Activated naive CD4-positive, alpha-beta T cell treated with anti-CD3 and anti-CD28 coated beads, Interleukin-2, amount 10 ng/mL, durations not matched to agents 7 days and 5 days (primary cell): ENCODE data around the gene NDUFS1.
"Not testable (repeated sequence)": the region's sequence is repeated elsewhere in the genome, so short reads cannot be mapped to it uniquely, and the experiment has no call there.

ENCODE experiments used
- CTCF ChIA-PET: fragments of 350-600 bp; sonication (Branson Sonifier 250); formaldehyde crosslinking; loops from one replicate; lab custom pipeline; 2021; ENCODE audit warnings: antibody characterized with exemption; lab: Charles Lee
- DNase-seq: peaks from one replicate; pipeline ENCODE4 v3.0.0-alpha.2; 2020
- H3K27ac Mint-ChIP-seq: one replicate; pipeline ENCODE4 v1.8.0; 2021; ENCODE audit warnings: mild to moderate bottlenecking, moderate library complexity, mixed read lengths
- H3K27me3 Mint-ChIP-seq: one replicate; pipeline ENCODE4 v1.8.0; 2021; ENCODE audit warnings: mild to moderate bottlenecking, mixed read lengths
- H3K36me3 Mint-ChIP-seq: one replicate; pipeline ENCODE4 v1.8.0; 2021; ENCODE audit warnings: mixed read lengths
- H3K4me1 Mint-ChIP-seq: one replicate; pipeline ENCODE4 v1.8.0; 2021; ENCODE audit warnings: mixed read lengths
- H3K4me3 Mint-ChIP-seq: one replicate; pipeline ENCODE4 v1.8.0; 2021; ENCODE audit warnings: mild to moderate bottlenecking, moderate library complexity, mixed read lengths
- H3K9me3 Mint-ChIP-seq: one replicate; pipeline ENCODE4 v1.8.0; 2021; ENCODE audit warnings: mixed read lengths

Gene NDUFS1

DNA sequence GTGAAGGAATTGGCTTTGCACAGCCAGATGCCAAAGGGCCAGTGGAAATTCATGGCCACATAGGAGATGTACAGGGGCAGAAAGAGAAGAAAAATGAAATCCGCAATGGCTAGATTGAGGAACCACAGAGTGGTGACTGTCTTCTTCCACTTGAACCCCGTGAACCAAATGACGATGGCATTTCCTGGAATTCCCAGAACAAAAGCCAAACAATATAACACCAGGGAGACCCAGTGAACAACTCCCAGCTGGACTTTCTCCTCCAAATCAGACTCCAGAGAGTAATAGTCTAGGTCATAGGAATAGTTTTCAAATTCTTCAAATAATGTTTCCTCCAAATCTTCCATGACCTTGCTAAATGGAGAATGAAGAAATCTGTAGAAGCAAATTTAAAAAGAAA, 17.7 kb upstream of the NDUFS1 start:
- Mint-ChIP-seq H3K27me3 (no peaks in the 10 kb centered on the region), H3K36me3 (no peaks in the 10 kb centered on the region), H3K4me3 (no peak overlapping the region), H3K4me1 (no peaks in the 10 kb centered on the region), H3K9me3 (no peaks in the 10 kb centered on the region), H3K27ac (no peak overlapping the region)
- CTCF ChIA-PET: no interaction called here
- DNase-seq: no peak

DNA sequence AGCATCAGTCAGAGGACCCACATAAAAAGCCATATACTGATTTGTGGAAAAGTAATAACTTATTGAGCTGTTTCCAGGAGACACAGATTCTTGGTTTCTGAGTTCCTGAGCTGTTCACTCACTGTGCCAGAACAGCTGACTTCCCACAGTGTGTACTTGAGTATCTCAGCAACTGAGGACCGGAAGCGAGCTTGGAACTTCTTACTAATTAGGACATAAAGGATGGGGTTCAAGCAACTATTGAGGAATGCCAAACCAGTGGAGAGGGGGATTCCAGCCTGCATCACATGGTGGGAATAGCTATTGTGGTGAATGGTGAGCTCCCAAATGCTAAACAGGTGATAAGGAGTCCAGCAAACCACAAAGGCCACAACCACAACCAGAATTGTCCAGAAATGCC, 16.9 kb upstream of the NDUFS1 start:
- CTCF ChIA-PET: no interaction called here

DNA sequence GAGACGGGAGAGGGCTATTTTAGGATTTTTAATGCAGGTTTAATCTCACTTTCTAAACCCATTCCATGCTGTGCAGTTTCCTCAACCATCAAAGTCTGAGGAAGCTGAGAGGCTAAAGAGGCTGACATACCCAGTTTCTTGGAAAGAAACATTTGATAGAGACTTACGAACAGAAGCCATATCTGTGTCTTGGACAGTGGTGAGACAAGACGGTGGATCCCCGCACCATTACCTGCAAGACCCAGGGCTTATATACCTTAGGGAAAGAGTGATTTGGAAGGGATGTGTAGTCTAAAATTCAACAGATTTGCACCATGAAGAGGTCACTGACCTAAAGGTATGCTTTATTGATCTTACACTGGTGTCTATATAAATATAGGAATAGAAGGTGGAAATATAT, 13.9 kb upstream of the NDUFS1 start:
- Mint-ChIP-seq H3K27me3 (no peaks in the 10 kb centered on the region), H3K4me1 (no peaks in the 10 kb centered on the region)
- CTCF ChIA-PET: no interaction called here

More for the DNA sequence above, 16.9 kb upstream of the NDUFS1 start:
- Mint-ChIP-seq H3K27me3 (no peaks in the 10 kb centered on the region), H3K36me3 (no peaks in the 10 kb centered on the region), H3K27ac (no peak overlapping the region), H3K9me3 (no peaks in the 10 kb centered on the region), H3K4me3 (no peak overlapping the region), H3K4me1 (no peaks in the 10 kb centered on the region)
- DNase-seq: no peak

DNA sequence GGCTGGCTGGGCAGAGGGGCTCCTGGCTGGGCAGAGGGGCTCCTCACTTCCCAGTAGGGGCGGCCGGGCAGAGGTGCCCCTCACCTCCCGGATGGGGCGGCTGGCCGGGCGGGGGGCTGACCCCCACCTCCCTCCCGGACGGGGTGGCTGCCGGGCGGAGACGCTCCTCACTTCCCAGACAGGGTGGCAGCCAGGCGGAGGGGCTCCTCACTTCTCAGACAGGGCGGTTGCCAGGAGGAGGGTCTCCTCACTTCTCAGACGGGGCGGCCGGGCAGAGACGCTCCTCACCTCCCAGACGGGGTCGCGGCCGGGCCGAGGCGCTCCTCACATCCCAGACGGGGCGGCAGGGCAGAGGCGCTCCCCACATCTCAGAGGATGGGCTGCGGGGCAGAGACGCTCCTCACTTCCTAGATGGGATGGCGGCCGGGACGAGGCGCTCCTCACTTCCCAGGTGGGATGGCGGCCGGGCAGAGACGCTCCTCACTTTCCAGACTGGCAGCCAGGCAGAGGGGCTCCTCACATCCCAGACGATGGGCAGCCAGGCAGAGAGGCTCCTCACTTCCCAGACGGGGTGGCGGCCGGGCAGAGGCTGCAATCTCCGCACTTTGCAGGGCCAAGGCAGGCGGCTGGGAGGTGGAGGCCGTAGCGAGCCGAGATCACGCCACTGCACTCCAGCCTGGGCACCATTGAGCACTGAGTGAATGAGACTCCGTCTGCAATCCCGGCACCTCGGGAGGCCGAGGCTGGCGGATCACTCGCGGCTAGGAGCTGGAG, 12.6 kb upstream of the NDUFS1 start:
- H3K4me3 Mint-ChIP-seq, CTCF ChIA-PET, H3K9me3 Mint-ChIP-seq, DNase-seq, H3K27me3 Mint-ChIP-seq, H3K27ac Mint-ChIP-seq, H3K4me1 Mint-ChIP-seq: not testable (repeated sequence)
- peaks cover 11% of the 10 kb centered on the region for H3K36me3 Mint-ChIP-seq

More for the DNA sequence above, 13.9 kb upstream of the NDUFS1 start:
- no peak overlapping the region for H3K27ac Mint-ChIP-seq
- no peaks in the 10 kb centered on the region for H3K9me3 Mint-ChIP-seq
- no peak overlapping the region for H3K4me3 Mint-ChIP-seq
- H3K36me3 Mint-ChIP-seq: peaks cover 6% of the 10 kb centered on the region
- no peak for DNase-seq

DNA sequence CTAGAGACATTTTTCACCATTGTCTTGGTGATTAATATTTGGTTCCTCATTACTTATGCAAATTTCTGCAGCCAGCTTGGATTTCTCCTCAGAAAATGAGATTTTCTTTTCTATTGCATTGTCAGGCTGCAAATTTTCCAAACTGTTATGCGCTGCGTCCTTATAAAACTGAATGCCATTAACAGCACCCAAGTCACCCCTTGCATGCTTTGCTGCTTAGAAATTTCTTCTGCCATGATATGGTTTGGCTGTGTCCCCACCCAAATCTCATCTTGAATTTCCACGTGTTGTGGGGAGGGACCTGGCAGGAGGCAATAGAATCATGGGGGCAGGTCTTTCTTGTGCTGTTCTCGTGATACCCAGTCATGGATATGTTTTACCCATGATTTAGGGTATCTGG, 9.0 kb upstream of the NDUFS1 start:
- H3K9me3 Mint-ChIP-seq, DNase-seq, H3K27ac Mint-ChIP-seq, H3K4me3 Mint-ChIP-seq, CTCF ChIA-PET, H3K4me1 Mint-ChIP-seq, H3K27me3 Mint-ChIP-seq: not testable (repeated sequence)
- H3K36me3 Mint-ChIP-seq: peaks cover 22% of the 10 kb centered on the region

DNA sequence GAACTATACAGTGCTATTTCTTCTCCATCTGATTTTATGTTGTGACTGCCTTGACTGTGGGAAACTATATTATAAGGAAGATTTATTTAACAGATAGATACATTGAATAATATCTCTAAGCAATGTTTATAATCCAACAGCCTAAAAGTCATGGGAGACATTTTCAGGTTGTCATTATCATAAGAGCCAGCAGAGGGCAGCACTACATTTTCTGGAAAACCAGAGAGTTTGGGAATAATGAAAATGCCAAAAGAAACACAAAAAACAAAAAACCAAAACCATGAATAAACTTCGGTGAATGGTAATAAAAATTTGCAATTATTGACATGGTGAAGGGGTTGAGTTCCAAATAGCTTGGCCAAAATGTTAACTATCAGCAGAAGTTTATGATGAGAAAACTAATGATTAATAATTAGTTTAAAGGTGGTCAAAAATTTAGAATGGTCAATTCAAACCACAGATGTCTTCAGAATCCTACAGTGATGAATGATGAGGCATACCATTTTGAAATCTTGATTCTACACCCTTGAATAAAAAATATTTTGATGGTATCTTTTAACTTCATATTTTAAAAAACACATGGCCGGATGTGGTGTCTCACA, 5.1 kb upstream of the NDUFS1 start:
- Mint-ChIP-seq H3K9me3 (no peaks in the 10 kb centered on the region), H3K36me3 (peaks cover 49% of the 10 kb centered on the region), H3K4me1 (peaks cover 34% of the 10 kb centered on the region), H3K4me3 (no peak overlapping the region), H3K27me3 (no peaks in the 10 kb centered on the region), H3K27ac (no peak overlapping the region)
- peak; percentile 40 for DNase-seq
- CTCF ChIA-PET: interaction anchor here (0.9 to 2.0 kb wide), 2 partner anchors 78 to 110 kb away, joined by 3 to 6 read pairs; partner anchors contain the start of gene ZDBF2

DNA sequence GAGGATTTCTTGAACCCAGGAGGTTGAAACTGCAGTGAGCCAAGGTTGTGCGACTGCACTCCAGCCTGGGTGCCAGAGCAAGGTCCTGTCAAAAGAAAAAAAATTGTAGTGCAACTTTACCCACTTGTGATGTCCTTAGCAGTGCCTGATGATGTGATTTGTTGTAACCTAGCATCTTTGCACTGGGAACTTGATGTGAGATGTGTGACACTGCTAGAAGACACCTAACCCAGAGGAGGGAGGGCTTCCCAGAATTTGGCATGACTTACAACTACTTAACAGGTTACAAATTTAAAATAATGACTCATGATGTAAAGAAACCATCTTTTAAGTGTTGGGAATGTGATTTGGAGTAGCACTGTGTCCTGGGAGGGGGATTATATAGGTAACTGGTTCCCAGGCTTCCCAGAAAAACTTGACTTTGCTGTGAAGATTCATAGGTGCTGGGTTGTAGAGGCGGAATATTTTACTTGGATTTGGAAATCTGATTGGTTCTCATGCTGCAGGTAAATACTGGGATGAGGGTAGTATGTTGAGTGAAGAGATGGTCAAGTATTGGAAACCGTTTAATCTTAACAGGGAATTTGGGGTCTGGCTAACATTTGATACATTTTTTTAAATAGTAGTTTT, 4.1 kb upstream of the NDUFS1 start:
- Mint-ChIP-seq H3K27ac (no peak overlapping the region), H3K4me1 (peaks cover 39% of the 10 kb centered on the region), H3K27me3 (no peaks in the 10 kb centered on the region), H3K9me3 (no peaks in the 10 kb centered on the region), H3K36me3 (peaks cover 49% of the 10 kb centered on the region), H3K4me3 (no peak overlapping the region)
- CTCF ChIA-PET: interaction anchor here (2.0 kb wide), 1 partner anchor 111 kb away, joined by 6 read pairs; the partner anchor contains the start of gene ZDBF2
- no peak for DNase-seq

DNA sequence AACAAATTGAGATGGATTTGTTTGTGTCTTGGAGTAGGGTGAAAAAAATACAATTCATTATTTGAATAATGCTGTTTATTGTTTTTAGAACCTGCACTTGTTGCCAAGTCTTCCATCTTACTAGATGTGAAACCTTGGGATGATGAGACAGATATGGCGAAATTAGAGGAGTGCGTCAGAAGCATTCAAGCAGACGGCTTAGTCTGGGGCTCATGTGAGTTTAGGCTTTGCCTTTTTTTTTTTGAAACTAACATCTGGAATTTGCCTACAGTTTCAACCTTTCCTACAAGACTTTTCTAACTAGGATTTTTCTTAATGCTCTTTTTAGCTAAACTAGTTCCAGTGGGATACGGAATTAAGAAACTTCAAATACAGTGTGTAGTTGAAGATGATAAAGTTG, 3.2 kb upstream of the NDUFS1 start:
- not testable (repeated sequence) for H3K27me3 Mint-ChIP-seq, H3K9me3 Mint-ChIP-seq, H3K4me3 Mint-ChIP-seq, DNase-seq
- Mint-ChIP-seq H3K27ac (peak overlapping the region; percentile 24), H3K4me1 (peaks cover 46% of the 10 kb centered on the region), H3K36me3 (peaks cover 49% of the 10 kb centered on the region)
- CTCF ChIA-PET: interaction anchor here (0.6 to 1.6 kb wide), 3 partner anchors 140 to 1148 kb away, joined by 3 to 5 read pairs (median 4); no protein-coding TSS in a partner anchor

DNA sequence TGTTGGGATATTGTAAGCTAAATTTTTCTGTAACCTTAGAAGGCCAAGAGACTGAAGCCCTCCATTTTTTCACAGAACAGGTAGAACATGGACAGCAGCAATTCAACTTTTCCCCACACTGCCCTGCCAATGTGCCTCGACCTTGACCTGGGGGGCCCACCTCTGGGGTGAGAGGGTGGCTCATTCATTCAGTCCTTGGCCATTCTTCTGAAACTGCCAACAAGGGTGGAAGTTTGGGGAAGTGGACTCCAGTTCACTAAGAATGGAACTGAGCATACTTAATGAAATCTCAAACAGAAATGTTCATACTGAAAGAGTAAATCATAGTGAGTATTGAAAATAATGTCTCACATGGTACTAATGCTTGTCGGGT, 1.5 kb upstream of the NDUFS1 start:
- no peak for DNase-seq
- Mint-ChIP-seq H3K4me1 (peaks cover 55% of the 10 kb centered on the region), H3K9me3 (no peaks in the 10 kb centered on the region), H3K27me3 (no peaks in the 10 kb centered on the region), H3K4me3 (peak overlapping the region; percentile 98), H3K36me3 (peaks cover 51% of the 10 kb centered on the region), H3K27ac (peak overlapping the region; percentile 97)
- CTCF ChIA-PET: interaction anchor here (1.2 to 1.6 kb wide), 2 partner anchors 75 to 398 kb away, joined by 4 to 5 read pairs; partner anchors contain the start of gene INO80D

DNA sequence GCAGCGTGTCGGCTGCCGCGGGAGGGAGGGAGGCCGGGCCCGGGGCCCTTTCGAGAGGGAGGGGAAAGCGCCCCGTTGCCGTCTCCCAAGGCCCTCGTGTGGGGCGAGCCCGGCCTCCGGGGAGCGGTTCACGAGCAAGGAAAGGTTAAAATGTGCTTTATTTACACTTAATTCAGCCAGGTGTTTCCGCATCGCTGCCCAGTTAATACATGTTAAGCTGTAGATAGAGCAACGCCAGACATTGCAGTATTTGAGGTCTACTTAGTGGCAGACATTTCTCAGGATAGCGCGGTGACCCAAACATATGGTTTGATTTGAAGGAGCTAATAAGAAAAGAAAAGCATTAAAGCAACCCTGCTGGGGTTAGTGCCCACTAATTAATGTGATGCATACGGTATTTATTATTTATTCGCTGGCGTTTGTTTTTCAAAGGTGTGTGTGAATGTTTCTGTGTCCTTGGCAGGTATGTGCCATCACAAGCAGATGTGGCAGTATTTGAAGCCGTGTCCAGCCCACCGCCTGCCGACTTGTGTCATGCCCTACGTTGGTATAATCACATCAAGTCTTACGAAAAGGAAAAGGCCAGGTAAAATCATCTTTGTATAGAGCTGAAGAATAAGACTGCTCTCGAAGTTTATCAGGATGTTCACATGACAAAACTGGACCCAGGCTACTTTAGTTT, 1.0 kb upstream of the NDUFS1 start:
- H3K36me3 Mint-ChIP-seq: peaks cover 51% of the 10 kb centered on the region
- peak overlapping the region; percentile 97 for H3K27ac Mint-ChIP-seq
- no peaks in the 10 kb centered on the region for H3K27me3 Mint-ChIP-seq
- CTCF ChIA-PET: interaction anchor here (1.2 kb wide), 1 partner anchor 74 kb away, joined by 4 read pairs; the partner anchor contains the start of gene INO80D
- H3K4me1 Mint-ChIP-seq: peaks cover 55% of the 10 kb centered on the region
- no peaks in the 10 kb centered on the region for H3K9me3 Mint-ChIP-seq
- H3K4me3 Mint-ChIP-seq: peak overlapping the region; percentile 98
- no peak for DNase-seq

DNA sequence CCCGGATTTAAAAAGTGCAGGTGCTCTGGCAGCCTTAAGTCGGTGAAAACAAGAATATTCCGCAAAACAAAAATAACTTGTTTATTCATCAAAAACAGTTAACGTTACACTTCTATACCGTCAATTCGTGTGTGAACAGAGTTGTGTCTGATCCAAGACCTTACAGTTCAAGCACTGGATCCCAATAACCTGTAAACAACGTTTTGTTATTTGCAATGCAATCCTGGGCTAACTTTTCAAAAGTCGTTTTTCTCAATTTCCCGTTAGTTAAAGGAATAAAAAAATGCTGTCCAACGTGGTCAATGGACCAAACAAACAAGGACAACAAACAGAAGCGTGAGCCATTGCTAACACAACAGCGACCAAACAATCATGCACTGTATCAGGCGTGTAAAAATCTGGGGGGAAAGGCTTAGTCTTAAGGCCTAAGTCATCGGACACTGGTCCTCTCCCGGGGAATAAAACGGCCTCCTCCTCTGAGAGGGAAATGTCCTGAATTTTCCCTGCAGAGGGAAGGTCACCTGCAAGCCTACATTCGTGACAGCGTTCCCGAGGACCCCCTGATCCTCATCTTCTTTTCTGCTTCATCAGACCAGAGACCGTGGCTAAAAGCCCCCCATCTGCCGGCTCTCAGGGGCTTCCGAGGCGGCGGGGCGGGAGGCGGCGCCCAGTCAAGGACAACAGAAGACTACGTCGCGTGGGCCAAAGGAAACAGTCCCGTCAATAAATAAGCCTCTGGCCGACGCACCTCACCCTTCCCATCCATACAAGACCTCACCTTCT, 490 bp downstream of the NDUFS1 start:
- H3K36me3 Mint-ChIP-seq: peaks cover 48% of the 10 kb centered on the region
- DNase-seq: no peak
- peak overlapping the region; percentile 98 for H3K4me3 Mint-ChIP-seq
- no peaks in the 10 kb centered on the region for H3K27me3 Mint-ChIP-seq
- H3K27ac Mint-ChIP-seq: peak overlapping the region; percentile 97
- peaks cover 58% of the 10 kb centered on the region for H3K4me1 Mint-ChIP-seq
- no peaks in the 10 kb centered on the region for H3K9me3 Mint-ChIP-seq
- CTCF ChIA-PET: interaction anchor here (1.0 kb wide), 1 partner anchor 14 kb away, joined by 3 read pairs; no protein-coding TSS in a partner anchor

DNA sequence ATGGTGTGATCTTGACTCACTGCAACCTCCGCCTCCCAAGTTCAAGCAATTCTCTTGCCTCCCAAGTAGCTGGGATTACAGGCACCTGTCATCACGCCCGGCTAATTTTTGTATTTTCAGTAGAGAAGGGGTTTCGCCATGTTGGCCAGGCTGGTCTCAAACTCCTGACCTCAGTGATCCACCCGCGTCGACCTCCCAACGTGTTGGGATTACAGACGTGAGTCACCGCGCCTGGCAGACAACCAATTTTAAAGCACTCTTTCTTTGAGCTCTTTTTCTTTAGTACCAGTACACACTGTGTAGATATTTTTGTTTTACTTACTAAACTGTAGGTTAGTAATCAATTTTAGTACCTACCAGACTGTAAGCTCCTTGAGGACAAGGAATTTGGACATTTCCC, 2.2 kb downstream of the NDUFS1 start:
- not testable (repeated sequence) for H3K9me3 Mint-ChIP-seq, H3K27ac Mint-ChIP-seq, H3K27me3 Mint-ChIP-seq, DNase-seq
- H3K36me3 Mint-ChIP-seq: peaks cover 33% of the 10 kb centered on the region
- H3K4me3 Mint-ChIP-seq: peak overlapping the region; percentile 12
- peaks cover 42% of the 10 kb centered on the region for H3K4me1 Mint-ChIP-seq
- CTCF ChIA-PET: interaction anchor here (0.9 kb wide), 1 partner anchor 231 kb away, joined by 3 read pairs; no protein-coding TSS in a partner anchor

DNA sequence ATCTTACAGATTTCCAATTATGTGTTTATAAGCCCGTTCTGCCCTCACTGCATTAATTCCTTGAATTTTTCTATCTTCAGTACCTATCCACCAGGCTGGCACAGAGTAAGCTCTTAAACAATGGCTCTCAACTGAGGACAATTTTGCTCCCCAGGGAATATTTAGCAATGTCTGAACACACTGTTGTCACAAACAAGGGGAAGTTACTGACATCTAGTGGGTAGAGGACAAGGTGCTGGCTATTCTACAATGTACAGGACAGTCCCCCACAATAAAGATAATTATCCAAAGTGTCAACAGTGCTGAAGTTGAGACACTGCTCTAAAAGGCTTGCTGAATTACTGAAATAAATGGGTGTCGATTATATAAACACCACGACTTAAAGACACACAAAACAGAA, 5.0 kb downstream of the NDUFS1 start:
- Mint-ChIP-seq H3K9me3 (no peaks in the 10 kb centered on the region), H3K27ac (no peak overlapping the region), H3K27me3 (no peaks in the 10 kb centered on the region), H3K4me3 (no peak overlapping the region), H3K36me3 (peaks cover 29% of the 10 kb centered on the region), H3K4me1 (peaks cover 23% of the 10 kb centered on the region)
- CTCF ChIA-PET: interaction anchor here (1.2 to 1.5 kb wide), 2 partner anchors 68 to 150 kb away, joined by 3 to 8 read pairs; no protein-coding TSS in a partner anchor
- no peak for DNase-seq
